GM04504 (cell line): ENCODE results near the gene FBRS.

Experiments used
- DNase-seq: peaks from one replicate; pipeline ENCODE4 v3.0.0-alpha.2; 2012; ENCODE audit warnings: low read depth

Gene FBRS

DNA sequence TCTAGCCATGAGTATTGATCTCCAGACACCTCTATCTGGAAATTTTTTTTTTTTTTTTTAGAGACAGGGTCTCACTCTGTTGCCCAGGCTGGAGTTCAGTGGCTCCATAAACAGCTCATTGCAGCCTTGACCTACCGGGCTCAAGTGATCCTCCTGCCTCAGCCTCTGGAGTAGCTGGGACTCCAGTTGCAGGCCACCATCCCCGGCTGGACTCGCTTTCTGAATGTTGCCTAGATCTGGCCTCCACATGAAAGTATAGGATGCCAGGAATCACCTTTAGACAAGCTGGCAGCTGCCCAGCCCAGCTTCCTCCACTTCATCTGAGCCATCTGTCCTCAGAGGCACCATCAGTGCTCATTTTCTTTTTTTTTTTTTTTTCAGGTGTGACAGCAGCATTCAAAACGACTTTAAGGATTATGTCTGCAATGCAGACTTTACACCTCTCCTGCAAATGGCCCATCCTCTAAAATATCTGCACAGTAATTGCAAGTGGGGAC, 13.8 kb upstream of the FBRS start:
- no peak for DNase-seq

GRCh38 chr16:30645727-30646126, 12.5 kb upstream of the FBRS start:
- no peak for DNase-seq

- DNase-seq: no peak
Observed at GRCh38 chr16:30647274-30647571, 11.0 kb upstream of the FBRS start.

- no peak for DNase-seq
Observed at GRCh38 chr16:30649725-30650368, 8.4 kb upstream of the FBRS start.

DNA sequence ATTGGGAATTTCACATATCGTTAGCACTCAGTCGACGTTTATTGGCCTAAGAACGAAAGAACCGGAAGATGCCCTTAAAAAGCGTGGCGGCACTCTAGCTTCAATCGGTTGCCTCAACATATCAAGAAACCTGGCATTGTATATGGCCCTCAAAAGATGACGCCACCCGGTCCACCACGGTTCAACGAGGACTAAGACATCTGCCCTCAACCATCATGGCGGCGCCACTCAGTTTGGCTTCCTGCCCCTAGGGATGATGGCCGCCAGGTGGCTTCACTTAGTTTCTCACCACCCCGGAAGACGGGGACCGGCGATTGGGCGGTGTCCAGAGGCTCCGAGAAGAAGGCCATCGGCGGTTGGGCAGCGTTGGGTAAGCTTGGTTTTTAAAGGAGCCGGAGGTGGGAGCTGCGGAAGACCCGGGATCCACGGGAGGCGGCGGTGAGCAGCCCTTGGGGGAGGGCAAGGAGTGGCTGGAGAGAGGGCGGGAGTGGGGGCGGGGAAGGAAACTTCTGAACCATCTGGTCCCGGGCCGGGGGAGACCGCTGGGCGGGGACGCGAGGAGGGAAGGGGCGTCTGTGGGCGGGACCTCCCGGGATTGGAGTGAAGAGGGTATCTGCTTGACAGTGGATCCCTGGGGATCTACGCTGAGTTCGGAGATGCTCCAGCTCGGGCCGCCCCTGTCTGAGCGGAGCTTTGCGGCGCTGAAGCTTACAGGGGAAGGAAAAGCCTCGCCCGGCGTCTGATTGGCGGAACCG, 7.7 kb upstream of the FBRS start, which contains the start of gene PRR14:
Gene PRR14, plus strand, starts transcription at position 592 of the 755 bp plus-strand sequence. CDS start 686 bp downstream, outside the sequence.
- DNase-seq: peak; percentile 99

GRCh38 chr16:30651124-30652004, 6.9 kb upstream of the FBRS start:
- peak; percentile 49 for DNase-seq

- no peak for DNase-seq
Observed at GRCh38 chr16:30652005-30652296, 6.3 kb upstream of the FBRS start.

GRCh38 chr16:30652718-30653117, 5.5 kb upstream of the FBRS start:
- no peak for DNase-seq

DNA sequence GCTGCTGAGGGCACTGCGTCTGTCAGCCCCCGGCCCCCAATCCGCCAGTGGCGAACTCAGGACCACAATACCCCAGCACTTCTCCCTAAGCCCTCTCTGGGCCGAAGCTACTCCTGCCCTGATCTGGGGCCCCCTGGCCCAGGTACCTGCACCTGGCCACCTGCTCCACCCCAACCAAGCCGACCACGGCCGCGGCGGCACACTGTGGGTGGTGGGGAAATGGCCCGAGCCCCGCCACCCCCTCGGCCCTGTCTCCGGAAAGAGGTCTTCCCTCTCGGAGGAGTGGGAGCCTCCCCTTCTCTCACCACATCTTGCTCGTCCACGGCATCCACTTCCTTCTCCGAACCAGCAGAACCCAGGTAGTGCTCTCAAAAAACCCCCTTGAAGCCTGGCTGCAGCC, 3.4 kb upstream of the FBRS start:
- no peak for DNase-seq

DNA sequence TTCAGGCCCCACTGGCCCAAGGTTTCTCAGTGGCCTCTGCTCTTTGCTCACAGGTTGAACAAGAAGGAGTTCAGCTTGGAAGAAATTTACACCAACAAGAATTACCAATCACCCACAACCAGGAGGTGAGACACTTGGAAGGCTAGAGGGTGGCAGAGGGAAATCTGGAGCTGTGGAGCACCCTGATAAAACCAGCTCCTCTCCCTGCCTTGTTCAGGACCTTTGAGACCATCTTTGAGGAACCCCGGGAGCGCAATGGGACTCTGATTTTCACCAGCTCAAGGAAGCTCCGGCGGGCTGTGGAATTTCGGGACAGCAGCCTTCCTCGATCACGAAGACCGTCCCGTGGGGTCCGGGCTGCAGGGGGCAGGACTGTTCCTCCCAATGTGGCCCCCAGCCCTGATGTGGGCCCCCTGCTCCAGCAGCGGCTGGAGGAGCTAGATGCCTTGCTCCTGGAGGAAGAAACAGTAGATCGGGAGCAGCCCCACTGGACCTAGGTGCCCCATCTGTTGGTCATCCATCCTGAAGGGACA, 2.4 kb upstream of the FBRS start:
- DNase-seq: no peak

DNA sequence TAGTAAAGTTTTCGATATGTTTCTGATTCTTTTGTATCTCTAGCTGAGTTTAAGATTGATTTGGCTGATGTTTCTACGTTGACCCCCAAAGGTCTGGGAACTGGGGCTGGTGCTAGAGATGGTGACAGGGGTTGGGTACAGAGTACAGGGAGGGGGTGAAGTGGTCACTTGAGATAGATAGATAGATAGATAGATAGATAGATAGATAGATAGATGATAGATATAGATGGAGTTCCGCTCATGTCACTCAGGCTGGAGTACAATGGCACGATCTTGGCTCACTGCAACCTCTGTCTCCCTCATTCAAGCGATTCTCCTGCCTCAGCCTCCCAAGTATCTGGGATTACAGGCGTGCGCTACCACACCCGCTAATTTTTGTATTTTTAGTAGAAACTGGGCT, 1.8 kb upstream of the FBRS start:
- no peak for DNase-seq

- DNase-seq: no peak
Observed at GRCh38 chr16:30656974-30657865, 1.0 kb upstream of the FBRS start.

- DNase-seq: peak; percentile 96
Observed at GRCh38 chr16:30658731-30659506, 688 bp downstream of the FBRS start.

- DNase-seq: no peak
Observed at GRCh38 chr16:30659507-30660423, 1.5 kb downstream of the FBRS start.

DNA sequence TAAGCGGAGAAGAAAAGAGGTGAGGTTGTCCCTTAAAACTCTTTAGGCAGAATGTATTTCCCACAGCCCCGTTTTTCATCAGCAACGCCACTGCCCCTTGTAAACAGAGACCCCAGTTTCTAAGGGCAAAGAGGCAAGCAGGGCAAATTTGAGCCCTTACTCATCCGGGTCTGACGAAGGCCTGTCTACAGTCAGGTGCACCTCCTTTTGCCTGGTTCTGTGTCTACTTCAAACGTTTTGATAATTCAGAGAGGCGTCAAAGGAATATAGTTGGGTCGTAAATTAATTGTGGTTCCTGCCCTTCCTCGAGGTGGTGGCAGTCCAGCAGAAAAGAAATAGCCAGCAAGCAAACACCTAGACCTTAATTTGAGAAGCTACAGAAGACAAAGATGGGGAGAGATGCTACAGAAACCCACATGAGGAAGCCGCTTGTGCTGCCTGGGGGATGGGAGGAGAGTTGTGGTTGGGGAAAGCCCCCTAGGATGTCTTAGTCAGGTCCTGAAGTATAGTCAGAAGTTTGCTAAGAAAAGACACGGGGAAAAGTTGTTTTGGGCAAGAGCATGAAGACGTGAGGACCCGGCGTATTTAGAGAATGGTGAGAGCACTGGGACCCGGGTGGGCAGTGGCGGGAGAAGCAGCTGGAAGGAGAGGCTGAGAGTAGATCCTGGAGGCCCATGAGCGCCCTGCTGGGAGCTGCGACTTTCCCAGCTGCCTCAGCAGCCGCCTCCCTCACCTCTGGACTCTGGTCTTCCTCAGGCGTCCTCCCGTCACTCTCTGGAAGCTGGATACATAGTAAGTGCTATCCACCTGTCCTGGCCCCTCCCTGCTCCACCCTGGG, 2.4 kb downstream of the FBRS start:
- no peak for DNase-seq

DNA sequence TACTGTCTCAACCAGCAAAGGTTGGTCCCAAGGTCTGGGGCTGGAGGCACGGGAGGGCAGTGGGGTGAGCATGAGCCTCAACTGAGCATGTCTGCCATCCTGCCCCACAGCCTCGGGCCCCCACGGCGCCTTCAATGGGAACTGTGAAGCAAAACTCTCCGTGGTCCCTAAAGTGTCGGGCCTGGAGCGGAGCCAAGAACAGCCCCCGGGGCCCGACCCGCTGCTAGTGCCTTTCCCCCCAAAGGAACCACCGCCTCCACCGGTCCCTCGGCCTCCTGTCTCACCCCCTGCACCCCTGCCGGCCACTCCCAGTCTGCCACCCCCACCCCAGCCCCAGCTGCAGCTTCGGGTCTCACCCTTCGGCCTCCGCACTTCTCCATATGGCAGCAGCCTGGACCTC, 4.2 kb downstream of the FBRS start:
- no peak for DNase-seq

DNA sequence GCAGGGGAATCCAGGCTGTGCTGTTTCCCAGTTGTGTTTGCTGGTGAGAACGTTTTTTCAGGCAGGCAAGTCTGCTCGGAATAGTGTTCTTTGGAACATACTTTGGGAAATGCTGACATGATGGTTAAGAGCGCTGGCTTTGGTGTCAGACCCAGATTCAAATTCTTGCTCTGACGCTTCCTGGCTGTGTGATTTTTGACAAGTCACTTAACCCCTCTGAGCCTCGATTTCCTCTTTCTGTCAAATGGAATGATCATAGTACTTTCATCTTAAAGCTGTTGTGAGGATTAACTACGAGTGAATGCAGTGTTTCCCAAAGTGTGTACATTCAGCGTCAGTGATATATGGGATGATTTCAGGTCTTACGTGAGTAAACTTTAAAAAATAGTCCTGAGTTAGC, 4.8 kb downstream of the FBRS start:
- DNase-seq: no peak

- no peak for DNase-seq
Observed at GRCh38 chr16:30663820-30664219, 5.6 kb downstream of the FBRS start.

DNA sequence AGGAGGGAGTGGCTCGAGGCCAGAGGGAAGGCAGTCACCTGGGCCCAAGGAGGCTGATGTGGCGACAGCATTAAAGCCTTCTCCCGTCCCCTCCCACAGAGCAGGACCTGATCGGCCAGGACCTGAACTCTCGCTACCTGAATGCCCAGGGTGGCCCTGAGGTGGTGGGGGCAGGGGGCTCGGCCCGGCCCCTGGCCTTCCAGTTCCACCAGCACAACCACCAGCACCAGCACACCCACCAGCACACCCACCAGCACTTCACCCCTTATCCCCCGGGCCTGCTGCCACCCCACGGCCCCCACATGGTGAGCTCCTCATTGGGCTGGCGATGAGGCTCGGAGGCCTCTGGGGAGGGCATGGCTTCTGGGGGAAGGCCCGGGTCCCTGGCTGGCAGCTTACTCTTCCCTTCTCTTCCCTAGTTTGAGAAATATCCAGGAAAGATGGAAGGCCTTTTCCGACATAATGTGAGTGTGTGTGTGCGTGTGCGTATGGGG, 6.4 kb downstream of the FBRS start:
- DNase-seq: no peak
